Astrocyte of the spinal cord (primary cell): ENCODE results near the gene SNX4.

ENCODE experiments used
- DNase-seq: peaks from one replicate; pipeline ENCODE4 v3.0.0; 2011; ENCODE audit warnings: low read depth, low spot score
- H3K4me3 ChIP-seq: 2 replicates; pipeline ENCODE4 v1.5.1; 2011; ENCODE audit warnings: low read depth, mild to moderate bottlenecking, low read length, moderate library complexity
- CTCF ChIP-seq: IDR thresholded peaks from 2 replicates; pipeline ENCODE4 v1.5.1; 2012; ENCODE audit warnings: low read depth, mild to moderate bottlenecking, low read length, inconsistent platforms
- in situ Hi-C: cut with HindIII; loops from 2 replicates; pipeline ENCODE4 v1.10.0; 2017; ENCODE audit warnings: low sequenced_read_pairs

Gene SNX4

GRCh38 chr3:125470671-125471070, 49.3 kb downstream of the SNX4 start:
- DNase-seq: no peak
- no peak overlapping the region for H3K4me3 ChIP-seq
- in situ Hi-C loops: no loop called here
- no peak for TF ChIP-seq CTCF

- no peak for DNase-seq
- H3K4me3 ChIP-seq: no peak overlapping the region
- in situ Hi-C loops: no loop called here
- TF ChIP-seq CTCF: no peak
These were observed 57.2 kb downstream of the SNX4 start for GRCh38 chr3:125462722-125463299.

GRCh38 chr3:125461896-125462295, 58.1 kb downstream of the SNX4 start:
- TF ChIP-seq CTCF: no peak
- DNase-seq: no peak
- H3K4me3 ChIP-seq: no peak overlapping the region
- in situ Hi-C loops: no loop called here

- no peak for TF ChIP-seq CTCF
- in situ Hi-C loops: no loop called here
- no peak overlapping the region for H3K4me3 ChIP-seq
- no peak for DNase-seq
These were observed 59.8 kb downstream of the SNX4 start for GRCh38 chr3:125460233-125460632.

GRCh38 chr3:125443923-125444322, 76.1 kb downstream of the SNX4 start:
- H3K4me3 ChIP-seq: no peak overlapping the region
- in situ Hi-C loops: no loop called here
- TF ChIP-seq CTCF: no peak
- DNase-seq: peak; percentile 55

- TF ChIP-seq CTCF: no peak
- DNase-seq: no peak
- in situ Hi-C loops: no loop called here
- H3K4me3 ChIP-seq: no peak overlapping the region
These were observed 77.5 kb downstream of the SNX4 start for GRCh38 chr3:125442506-125442905.

GRCh38 chr3:125440970-125441369, 79.0 kb downstream of the SNX4 start:
- no peak overlapping the region for H3K4me3 ChIP-seq
- in situ Hi-C loops: no loop called here
- no peak for DNase-seq
- no peak for TF ChIP-seq CTCF
